Middle frontal gyrus (tissue), 1 donor: ENCODE results near the gene ARID5B.
A peak's percentile ranks its signal among the peaks of the same experiment; 100 is the strongest.
"Not testable (repeated sequence)": the region's sequence is repeated elsewhere in the genome, so short reads cannot be mapped to it uniquely, and the experiment has no call there.

Experiments used
- DNase-seq: peaks from one replicate; pipeline ENCODE4 v3.0.0-alpha.2; 2015; ENCODE audit warnings: low spot score; ENCODE audit errors: extremely low spot score

The ARID5B gene

GRCh38 chr10:61900829-61901792 lies at the start of gene ARID5B:
ARID5B (plus strand) TSS chr10:61901699; CDS start chr10:61901710, 11 bp downstream.
- peak; percentile 55 for DNase-seq

GRCh38 chr10:61852261-61852660 lies 49.2 kb upstream of the ARID5B start:
- no peak for DNase-seq

- no peak for DNase-seq
Measured at GRCh38 chr10:61855771-61856170, 45.7 kb upstream of the ARID5B start.

- no peak for DNase-seq
Measured at GRCh38 chr10:61857746-61858145, 43.8 kb upstream of the ARID5B start.

- no peak for DNase-seq
Measured at GRCh38 chr10:61859786-61860185, 41.7 kb upstream of the ARID5B start.

GRCh38 chr10:61860964-61861758 lies 40.3 kb upstream of the ARID5B start:
- DNase-seq: no peak

- no peak for DNase-seq
Measured at GRCh38 chr10:61863981-61864380, 37.5 kb upstream of the ARID5B start.

- no peak for DNase-seq
Measured at GRCh38 chr10:61866700-61867368, 34.7 kb upstream of the ARID5B start.

- not testable (repeated sequence) for DNase-seq
Measured at GRCh38 chr10:61867374-61867773, 34.1 kb upstream of the ARID5B start.

- DNase-seq: not testable (repeated sequence)
Measured at GRCh38 chr10:61867817-61868216, 33.7 kb upstream of the ARID5B start.

GRCh38 chr10:61869041-61869675 lies 32.3 kb upstream of the ARID5B start:
- DNase-seq: no peak

GRCh38 chr10:61869774-61870525 lies 31.5 kb upstream of the ARID5B start:
- DNase-seq: no peak

GRCh38 chr10:61870526-61870895 lies 31.0 kb upstream of the ARID5B start:
- DNase-seq: no peak

GRCh38 chr10:61871487-61871886 lies 30.0 kb upstream of the ARID5B start:
- no peak for DNase-seq

- no peak for DNase-seq
Measured at GRCh38 chr10:61877887-61878739, 23.4 kb upstream of the ARID5B start.

GRCh38 chr10:61878740-61879068 lies 22.8 kb upstream of the ARID5B start:
- DNase-seq: no peak

GRCh38 chr10:61882621-61883370 lies 18.7 kb upstream of the ARID5B start:
- DNase-seq: no peak

- DNase-seq: no peak
Measured at GRCh38 chr10:61883371-61884025, 18.0 kb upstream of the ARID5B start.
